Keratinocyte (primary cell): ENCODE measurements around the gene VPS13A. TPM values are rescaled to one million over a fixed set of nuclear protein-coding genes. Genes with fewer than 3 reads are reported as not detected.

ENCODE experiments used
- DNase-seq: peaks from one replicate; pipeline ENCODE4 v3.0.0-alpha.2; 2011; ENCODE audit warnings: low read depth, missing footprints, low spot score
- FAIRE-seq: peaks from 2 replicates; lab custom pipeline; 2011; peaks lifted over from hg19 to GRCh38; lab: Jason Lieb, UNC
- H2AFZ ChIP-seq: 2 replicates; pipeline ENCODE4 v1.6.0; 2012; ENCODE audit warnings: low read length, control low read depth, inconsistent platforms; ENCODE audit not compliant: control insufficient read depth
- H3K27ac ChIP-seq: 2 replicates; pipeline ENCODE4 v1.5.1; 2011; ENCODE audit warnings: low read length; ENCODE audit not compliant: control insufficient read depth, insufficient read depth
- H3K27me3 ChIP-seq: 3 replicates; pipeline ENCODE4 v1.6.0; 2011; ENCODE audit warnings: low read length; ENCODE audit not compliant: control insufficient read depth, insufficient read depth; ENCODE audit errors: extremely low read depth
- H3K36me3 ChIP-seq, 2 experiments: 2 replicates in 1 of 2; 3 replicates in 1 of 2; pipeline ENCODE4 v1.5.1; 2011; ENCODE audit warnings: low read length in 2 of 2, mild to moderate bottlenecking in 1 of 2; ENCODE audit not compliant: control insufficient read depth in 2 of 2, insufficient read depth in 2 of 2; ENCODE audit errors: extremely low read depth in 1 of 2
- H3K4me1 ChIP-seq: 3 replicates; pipeline ENCODE4 v1.5.1; 2011; ENCODE audit warnings: low read length; ENCODE audit not compliant: control insufficient read depth, insufficient read depth; ENCODE audit errors: extremely low read depth
- H3K4me2 ChIP-seq: 3 replicates; pipeline ENCODE4 v1.6.0; 2011; ENCODE audit warnings: low read depth, low read length; ENCODE audit not compliant: control insufficient read depth, insufficient read depth; ENCODE audit errors: extremely low read depth
- H3K4me3 ChIP-seq, 3 experiments: fragments of 200-600 bp in 1 of 3; sonication (generic) in 1 of 3; 2 replicates in 2 of 3; 3 replicates in 1 of 3; pipeline ENCODE4 v1.5.1; 2011 to 2016; ENCODE audit warnings: low read length in 3 of 3, mild to moderate bottlenecking in 3 of 3, control low read depth in 2 of 3, inconsistent platforms in 1 of 3, low read depth in 1 of 3, mixed read lengths in 1 of 3, mixed run types in 1 of 3, moderate library complexity in 1 of 3; ENCODE audit not compliant: control insufficient read depth in 2 of 3, insufficient read depth in 2 of 3; ENCODE audit errors: extremely low read depth in 1 of 3
- H3K79me2 ChIP-seq: 2 replicates; pipeline ENCODE4 v1.6.0; 2012; ENCODE audit warnings: low read length; ENCODE audit not compliant: control insufficient read depth, insufficient read depth
- H3K9ac ChIP-seq: 3 replicates; pipeline ENCODE4 v1.6.0; 2011; ENCODE audit warnings: low read length; ENCODE audit not compliant: control insufficient read depth, insufficient read depth; ENCODE audit errors: extremely low read depth
- H3K9me1 ChIP-seq: 3 replicates; pipeline ENCODE4 v1.6.0; 2011; ENCODE audit warnings: low read length; ENCODE audit not compliant: control insufficient read depth, insufficient read depth; ENCODE audit errors: extremely low read depth
- H3K9me3 ChIP-seq: 2 replicates; pipeline ENCODE4 v1.5.1; 2012; ENCODE audit warnings: low read depth, low read length; ENCODE audit not compliant: control insufficient read depth
- H4K20me1 ChIP-seq: 3 replicates; pipeline ENCODE4 v1.6.0; 2011; ENCODE audit warnings: low read length; ENCODE audit not compliant: control insufficient read depth, insufficient read depth; ENCODE audit errors: extremely low read depth
- EZH2 ChIP-seq: IDR thresholded peaks from one replicate; pipeline ENCODE4 v1.6.1; 2012; ENCODE audit warnings: inconsistent platforms, mild to moderate bottlenecking, low read length, moderate library complexity
- dilution Hi-C: fragments of 300-500 bp; cut with MboI; formaldehyde crosslinking; loops from one replicate; pipeline ENCODE4 v1.7.0; 2020; ENCODE audit warnings: low sequenced_read_pairs; ENCODE audit not compliant: extremely low pct_ligation_motif_present
- polyA plus RNA-seq, 5 experiments: library from polyadenylated mRNA; depleted of rRNA in 3 of 5; stranded (reverse) in 3 of 5; stranded (forward) in 1 of 5; unstranded in 1 of 5; fragments of >200 nt; gene quantifications; 1 replicate in 1 of 5; 2 replicates in 3 of 5; 3 replicates in 1 of 5; pipeline versions ENCODE4 v1.2.1 to v1.2.3, GENCODE V29; 2011 to 2012; ENCODE audit warnings: missing spikeins in 2 of 5, low read depth in 1 of 5, low replicate concordance in 1 of 5
- TF ChIP-seq, protein P1 (sequence below), 3 experiments: IDR thresholded peaks in 1 of 3; conservative IDR thresholded peaks in 1 of 3; optimal IDR thresholded peaks in 1 of 3; 2 replicates in 2 of 3; 3 replicates in 1 of 3; pipeline versions ENCODE3 to v1.5.1; 2011; ENCODE audit warnings: low read length in 3 of 3, mild to moderate bottlenecking in 3 of 3, moderate library complexity in 2 of 3, control low read depth in 1 of 3, inconsistent platforms in 1 of 3; ENCODE audit not compliant: insufficient read depth in 2 of 3; ENCODE audit errors: extremely low read depth in 1 of 3

The VPS13A gene
- polyA plus RNA-seq, 1 donor (not counting 4 experiments of a cell fraction or from before 2014, with no cell fraction given) = 55.3 TPM

DNA sequence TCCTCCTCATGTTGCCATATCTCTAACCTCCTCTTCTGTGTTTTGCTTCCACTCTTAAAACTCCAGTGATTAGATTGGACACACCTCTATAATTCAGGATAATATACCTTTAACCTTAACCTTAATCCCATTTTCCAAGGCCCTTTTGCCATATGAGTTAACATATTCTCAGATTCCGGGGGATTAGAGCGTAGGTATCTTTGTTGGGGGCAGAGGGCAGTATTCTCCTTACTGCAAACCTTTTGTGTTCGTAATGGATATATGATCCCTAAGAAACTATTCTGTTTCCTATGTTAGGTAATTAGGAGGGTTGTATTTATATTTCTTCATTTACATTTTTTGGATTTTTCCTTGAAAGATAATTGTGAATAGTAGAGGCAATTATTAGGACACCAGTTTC lies 99.5 kb downstream of the VPS13A start:
- Histone ChIP-seq H4K20me1 (no peaks in the 10 kb centered on the region), H3K27me3 (no peaks in the 10 kb centered on the region), H3K27ac (no peak overlapping the region), H3K79me2 (no peaks in the 10 kb centered on the region), H3K4me3 (no peak overlapping the region), H3K9ac (no peak overlapping the region), H3K4me1 (no peaks in the 10 kb centered on the region), H3K9me1 (no peaks in the 10 kb centered on the region), H3K4me2 (no peak overlapping the region), H3K9me3 (no peaks in the 10 kb centered on the region), H3K36me3 (no peaks in the 10 kb centered on the region), H2AFZ (no peak overlapping the region)
- FAIRE-seq (no peak), DNase-seq (no peak)
- no peak for TF ChIP-seq EZH2
- TF ChIP-seq, protein P1, sequence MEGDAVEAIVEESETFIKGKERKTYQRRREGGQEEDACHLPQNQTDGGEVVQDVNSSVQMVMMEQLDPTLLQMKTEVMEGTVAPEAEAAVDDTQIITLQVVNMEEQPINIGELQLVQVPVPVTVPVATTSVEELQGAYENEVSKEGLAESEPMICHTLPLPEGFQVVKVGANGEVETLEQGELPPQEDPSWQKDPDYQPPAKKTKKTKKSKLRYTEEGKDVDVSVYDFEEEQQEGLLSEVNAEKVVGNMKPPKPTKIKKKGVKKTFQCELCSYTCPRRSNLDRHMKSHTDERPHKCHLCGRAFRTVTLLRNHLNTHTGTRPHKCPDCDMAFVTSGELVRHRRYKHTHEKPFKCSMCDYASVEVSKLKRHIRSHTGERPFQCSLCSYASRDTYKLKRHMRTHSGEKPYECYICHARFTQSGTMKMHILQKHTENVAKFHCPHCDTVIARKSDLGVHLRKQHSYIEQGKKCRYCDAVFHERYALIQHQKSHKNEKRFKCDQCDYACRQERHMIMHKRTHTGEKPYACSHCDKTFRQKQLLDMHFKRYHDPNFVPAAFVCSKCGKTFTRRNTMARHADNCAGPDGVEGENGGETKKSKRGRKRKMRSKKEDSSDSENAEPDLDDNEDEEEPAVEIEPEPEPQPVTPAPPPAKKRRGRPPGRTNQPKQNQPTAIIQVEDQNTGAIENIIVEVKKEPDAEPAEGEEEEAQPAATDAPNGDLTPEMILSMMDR (optimal IDR thresholded peaks at IDR 0.05 in 1 of 3, IDR thresholded peaks at IDR 0.05 in 1 of 3, conservative IDR thresholded peaks at IDR 0.05 in 1 of 3; ENCODE audit: extremely low read depth in 1 of 3, insufficient read depth in 2 of 3, low read length in 3 of 3) = no peak
- dilution Hi-C loops = no loop called here

DNA sequence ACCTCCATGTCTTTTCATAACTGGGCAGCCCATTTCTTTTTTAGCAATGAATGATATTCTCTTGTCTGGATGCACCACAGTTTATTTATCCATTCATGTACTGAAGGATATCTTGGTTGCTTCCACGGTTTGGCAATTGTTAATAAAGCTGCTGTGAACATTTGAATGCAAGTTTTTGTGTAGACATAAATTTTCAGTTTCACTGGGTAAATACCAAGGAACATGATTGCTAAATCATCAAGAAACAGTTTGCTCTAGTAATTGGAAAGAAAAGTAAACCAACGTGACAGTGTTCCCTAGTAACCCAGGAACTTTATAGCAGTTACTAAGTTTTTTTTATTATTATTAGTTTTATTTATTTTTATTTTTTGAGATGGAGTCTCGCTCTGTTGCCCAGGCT lies 100.4 kb downstream of the VPS13A start:
- Histone ChIP-seq H3K4me1 (no peaks in the 10 kb centered on the region), H3K9ac (no peak overlapping the region), H3K9me1 (no peaks in the 10 kb centered on the region), H4K20me1 (no peaks in the 10 kb centered on the region), H3K9me3 (no peaks in the 10 kb centered on the region), H3K79me2 (no peaks in the 10 kb centered on the region), H3K27ac (no peak overlapping the region), H3K27me3 (no peaks in the 10 kb centered on the region), H3K4me2 (no peak overlapping the region), H2AFZ (no peak overlapping the region), H3K4me3 (no peak overlapping the region), H3K36me3 (no peaks in the 10 kb centered on the region)
- no peak for DNase-seq
- dilution Hi-C loops = no loop called here
- FAIRE-seq = no peak
- no peak for TF ChIP-seq EZH2
- TF ChIP-seq, protein P1 (optimal IDR thresholded peaks at IDR 0.05 in 1 of 3, IDR thresholded peaks at IDR 0.05 in 1 of 3, conservative IDR thresholded peaks at IDR 0.05 in 1 of 3; ENCODE audit: extremely low read depth in 1 of 3, insufficient read depth in 2 of 3, low read length in 3 of 3) = no peak
